BLaER1 (cell line): ENCODE results near the gene RPTOR.

Experiments
- H3K27ac ChIP-seq: shearing (Covaris generic); formaldehyde crosslinking; 2 replicates; pipeline ENCODE4 v1.8.1; 2022
- H3K27me3 ChIP-seq: shearing (Covaris generic); formaldehyde crosslinking; 2 replicates; pipeline ENCODE4 v1.8.1; 2022
- H3K36me3 ChIP-seq: shearing (Covaris generic); formaldehyde crosslinking; 2 replicates; pipeline ENCODE4 v1.8.1; 2022
- H3K4me1 ChIP-seq: shearing (Covaris generic); formaldehyde crosslinking; 2 replicates; pipeline ENCODE4 v1.8.1; 2022
- H3K4me2 ChIP-seq: shearing (Covaris generic); formaldehyde crosslinking; 2 replicates; pipeline ENCODE4 v1.8.1; 2022
- H3K4me3 ChIP-seq: shearing (Covaris generic); formaldehyde crosslinking; 2 replicates; pipeline ENCODE4 v1.8.1; 2022
- H3K9ac ChIP-seq: shearing (Covaris generic); formaldehyde crosslinking; 2 replicates; pipeline ENCODE4 v1.8.1; 2022
- H3K9me3 ChIP-seq: shearing (Covaris generic); formaldehyde crosslinking; 2 replicates; pipeline ENCODE4 v1.8.1; 2022
- H4K20me1 ChIP-seq: shearing (Covaris generic); formaldehyde crosslinking; 2 replicates; pipeline ENCODE4 v1.8.1; 2022
- Cebpa-rat ChIP-seq: shearing (Covaris generic); IDR thresholded peaks from 2 replicates; pipeline ENCODE4 v1.8.1; 2022

Gene RPTOR

GRCh38 chr17:80816241-80817103 is 271.8 kb downstream of the RPTOR start:
- Histone ChIP-seq H3K9ac (no peak overlapping the region), H3K4me1 (peaks cover 15% of the 10 kb centered on the region), H4K20me1 (peaks cover 100% of the 10 kb centered on the region), H3K4me2 (0 out of 2 replicates have a peak overlapping the region, but pooled peaks have one; percentile 9), H3K36me3 (peaks cover 13% of the 10 kb centered on the region; the same call in 1 of the 2 replicates), H3K9me3 (no peaks in the 10 kb centered on the region), H3K27me3 (peaks cover 89% of the 10 kb centered on the region), H3K4me3 (no peak overlapping the region), H3K27ac (no peak overlapping the region)
- no peak for TF ChIP-seq Cebpa-rat

GRCh38 chr17:80817321-80817845 is 272.7 kb downstream of the RPTOR start:
- peaks cover 22% of the 10 kb centered on the region for H3K36me3 ChIP-seq
- no peaks in the 10 kb centered on the region for H3K9me3 ChIP-seq
- no peak overlapping the region for H3K4me3 ChIP-seq
- peaks cover 92% of the 10 kb centered on the region for H3K27me3 ChIP-seq
- no peak overlapping the region for H3K27ac ChIP-seq
- TF ChIP-seq Cebpa-rat: no peak
- H4K20me1 ChIP-seq: peaks cover 100% of the 10 kb centered on the region
- H3K4me2 ChIP-seq: no peak overlapping the region
- H3K9ac ChIP-seq: no peak overlapping the region
- H3K4me1 ChIP-seq: peaks cover 6% of the 10 kb centered on the region

- Histone ChIP-seq H4K20me1 (peaks cover 100% of the 10 kb centered on the region), H3K4me2 (no peak overlapping the region), H3K27me3 (peaks cover 88% of the 10 kb centered on the region), H3K4me3 (no peak overlapping the region), H3K4me1 (0 out of 2 replicates have a peak, but pooled peaks cover 4% of the 10 kb centered on the region), H3K9ac (no peak overlapping the region), H3K36me3 (peaks cover 27% of the 10 kb centered on the region), H3K9me3 (no peaks in the 10 kb centered on the region), H3K27ac (no peak overlapping the region)
- no peak for TF ChIP-seq Cebpa-rat
Measured at GRCh38 chr17:80817861-80818260, 273.2 kb downstream of the RPTOR start.

GRCh38 chr17:80818871-80819270 is 274.2 kb downstream of the RPTOR start:
- TF ChIP-seq Cebpa-rat: no peak
- Histone ChIP-seq H3K36me3 (peaks cover 33% of the 10 kb centered on the region), H4K20me1 (peaks cover 100% of the 10 kb centered on the region), H3K4me3 (no peak overlapping the region), H3K27ac (no peak overlapping the region), H3K9ac (no peak overlapping the region), H3K4me1 (0 out of 2 replicates have a peak, but pooled peaks cover 4% of the 10 kb centered on the region), H3K4me2 (no peak overlapping the region), H3K27me3 (peaks cover 77% of the 10 kb centered on the region), H3K9me3 (no peaks in the 10 kb centered on the region)

GRCh38 chr17:80819422-80820164 is 275.0 kb downstream of the RPTOR start:
- H3K4me3 ChIP-seq: no peak overlapping the region
- H3K36me3 ChIP-seq: peaks cover 33% of the 10 kb centered on the region
- no peak overlapping the region for H3K9ac ChIP-seq
- H4K20me1 ChIP-seq: peaks cover 100% of the 10 kb centered on the region
- H3K27ac ChIP-seq: no peak overlapping the region
- TF ChIP-seq Cebpa-rat: no peak
- H3K9me3 ChIP-seq: no peaks in the 10 kb centered on the region
- 0 out of 2 replicates have a peak, but pooled peaks cover 4% of the 10 kb centered on the region for H3K4me1 ChIP-seq
- peaks cover 70% of the 10 kb centered on the region for H3K27me3 ChIP-seq
- H3K4me2 ChIP-seq: no peak overlapping the region

- Histone ChIP-seq H4K20me1 (peaks cover 100% of the 10 kb centered on the region), H3K4me1 (0 out of 2 replicates have a peak, but pooled peaks cover 4% of the 10 kb centered on the region), H3K27ac (no peak overlapping the region), H3K27me3 (peaks cover 63% of the 10 kb centered on the region), H3K36me3 (peaks cover 33% of the 10 kb centered on the region), H3K9me3 (no peaks in the 10 kb centered on the region), H3K9ac (no peak overlapping the region), H3K4me3 (no peak overlapping the region), H3K4me2 (no peak overlapping the region)
- TF ChIP-seq Cebpa-rat: no peak
Measured at GRCh38 chr17:80820331-80820730, 275.7 kb downstream of the RPTOR start.

GRCh38 chr17:80821546-80821945 is 276.9 kb downstream of the RPTOR start:
- H3K9ac ChIP-seq: no peak overlapping the region

GRCh38 chr17:80822021-80822699 is 277.5 kb downstream of the RPTOR start:
- H3K27ac ChIP-seq: no peak overlapping the region
- peaks cover 10% of the 10 kb centered on the region for H3K4me1 ChIP-seq
- no peak overlapping the region for H3K4me2 ChIP-seq
- H3K9ac ChIP-seq: no peak overlapping the region
- no peak overlapping the region for H3K4me3 ChIP-seq
- H3K27me3 ChIP-seq: peaks cover 54% of the 10 kb centered on the region
- peaks cover 43% of the 10 kb centered on the region for H3K36me3 ChIP-seq
- H3K9me3 ChIP-seq: no peaks in the 10 kb centered on the region
- TF ChIP-seq Cebpa-rat: no peak
- H4K20me1 ChIP-seq: peaks cover 100% of the 10 kb centered on the region

More at GRCh38 chr17:80821546-80821945, 276.9 kb downstream of the RPTOR start:
- no peak for TF ChIP-seq Cebpa-rat
- H3K4me1 ChIP-seq: peaks cover 4% of the 10 kb centered on the region
- peaks cover 100% of the 10 kb centered on the region for H4K20me1 ChIP-seq
- no peak overlapping the region for H3K27ac ChIP-seq
- peaks cover 42% of the 10 kb centered on the region for H3K36me3 ChIP-seq
- no peak overlapping the region for H3K4me2 ChIP-seq
- peaks cover 54% of the 10 kb centered on the region for H3K27me3 ChIP-seq
- H3K4me3 ChIP-seq: no peak overlapping the region
- no peaks in the 10 kb centered on the region for H3K9me3 ChIP-seq

- peaks cover 100% of the 10 kb centered on the region for H4K20me1 ChIP-seq
- no peak overlapping the region for H3K9ac ChIP-seq
- peaks cover 17% of the 10 kb centered on the region for H3K4me1 ChIP-seq
- no peak overlapping the region for H3K27ac ChIP-seq
- H3K9me3 ChIP-seq: no peaks in the 10 kb centered on the region
- peaks cover 43% of the 10 kb centered on the region for H3K36me3 ChIP-seq
- H3K27me3 ChIP-seq: peaks cover 50% of the 10 kb centered on the region
- TF ChIP-seq Cebpa-rat: no peak
- no peak overlapping the region for H3K4me3 ChIP-seq
- no peak overlapping the region for H3K4me2 ChIP-seq
Measured at GRCh38 chr17:80822700-80823410, 278.2 kb downstream of the RPTOR start.
